Neural crest cell (in vitro differentiated cells): ENCODE data around the gene FSTL5. TPM values are rescaled to one million over a fixed set of nuclear protein-coding genes. Genes with fewer than 3 reads are reported as not detected.

ENCODE experiments used
- DNase-seq: peaks from one replicate; pipeline ENCODE4 v3.0.0; 2021; ENCODE audit warnings: low read depth, mixed read lengths, low spot score
- H3K27ac Mint-ChIP-seq: one replicate; pipeline ENCODE4 v1.8.0; 2021; ENCODE audit warnings: mild to moderate bottlenecking, mixed read lengths; ENCODE audit not compliant: unreplicated experiment
- H3K27me3 Mint-ChIP-seq: 2 replicates; pipeline ENCODE4 v1.8.0; 2021; ENCODE audit warnings: low read depth, mild to moderate bottlenecking, mixed read lengths
- H3K36me3 Mint-ChIP-seq: 2 replicates; pipeline ENCODE4 v1.8.0; 2021; ENCODE audit warnings: low read depth, mild to moderate bottlenecking, mixed read lengths
- H3K4me1 Mint-ChIP-seq: 2 replicates; pipeline ENCODE4 v1.8.0; 2021; ENCODE audit warnings: mixed read lengths
- H3K4me3 Mint-ChIP-seq: one replicate; pipeline ENCODE4 v1.8.0; 2021; ENCODE audit warnings: mild to moderate bottlenecking, mixed read lengths
- H3K9me3 Mint-ChIP-seq: 2 replicates; pipeline ENCODE4 v1.8.0; 2021; ENCODE audit warnings: mixed read lengths
- total RNA-seq: library from RNA; stranded (reverse); gene quantifications from 2 replicates; pipeline ENCODE4 v1.2.1, GENCODE V29; 2021
- TF ChIP-seq, protein P1 (sequence below): fragments of 200-600 bp; sonication (generic); conservative IDR thresholded peaks from 2 replicates; pipeline ENCODE4 v1.5.0; 2021; ENCODE audit warnings: antibody characterized with exemption, mild to moderate bottlenecking

FSTL5 gene
- total RNA-seq, 1 donor from 2014 or later = 7.4 TPM

DNA sequence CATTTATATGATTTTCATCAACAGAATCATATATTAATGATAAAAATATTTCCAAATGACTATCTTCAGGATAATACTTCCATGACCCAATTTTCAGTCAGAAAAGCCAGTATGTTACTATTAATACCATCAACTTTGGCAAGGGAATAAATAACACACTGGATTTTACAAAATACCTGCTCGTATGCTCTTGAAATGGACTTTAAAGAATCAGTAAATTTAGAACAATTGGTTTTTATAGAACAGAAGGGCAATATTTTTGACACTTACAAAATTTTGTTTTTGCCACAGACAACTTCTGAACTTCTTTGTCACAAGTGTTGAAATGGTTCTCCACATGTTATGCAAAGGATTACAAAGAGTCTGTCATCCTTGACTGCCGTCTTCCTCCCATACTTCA, 700.4 kb downstream of the FSTL5 start:
- no peak overlapping the region for H3K4me3 Mint-ChIP-seq
- no peaks in the 10 kb centered on the region for H3K27me3 Mint-ChIP-seq
- no peaks in the 10 kb centered on the region for H3K4me1 Mint-ChIP-seq
- no peak for DNase-seq
- H3K27ac Mint-ChIP-seq = no peak overlapping the region
- no peaks in the 10 kb centered on the region for H3K36me3 Mint-ChIP-seq
- H3K9me3 Mint-ChIP-seq = no peaks in the 10 kb centered on the region
- TF ChIP-seq, protein P1, sequence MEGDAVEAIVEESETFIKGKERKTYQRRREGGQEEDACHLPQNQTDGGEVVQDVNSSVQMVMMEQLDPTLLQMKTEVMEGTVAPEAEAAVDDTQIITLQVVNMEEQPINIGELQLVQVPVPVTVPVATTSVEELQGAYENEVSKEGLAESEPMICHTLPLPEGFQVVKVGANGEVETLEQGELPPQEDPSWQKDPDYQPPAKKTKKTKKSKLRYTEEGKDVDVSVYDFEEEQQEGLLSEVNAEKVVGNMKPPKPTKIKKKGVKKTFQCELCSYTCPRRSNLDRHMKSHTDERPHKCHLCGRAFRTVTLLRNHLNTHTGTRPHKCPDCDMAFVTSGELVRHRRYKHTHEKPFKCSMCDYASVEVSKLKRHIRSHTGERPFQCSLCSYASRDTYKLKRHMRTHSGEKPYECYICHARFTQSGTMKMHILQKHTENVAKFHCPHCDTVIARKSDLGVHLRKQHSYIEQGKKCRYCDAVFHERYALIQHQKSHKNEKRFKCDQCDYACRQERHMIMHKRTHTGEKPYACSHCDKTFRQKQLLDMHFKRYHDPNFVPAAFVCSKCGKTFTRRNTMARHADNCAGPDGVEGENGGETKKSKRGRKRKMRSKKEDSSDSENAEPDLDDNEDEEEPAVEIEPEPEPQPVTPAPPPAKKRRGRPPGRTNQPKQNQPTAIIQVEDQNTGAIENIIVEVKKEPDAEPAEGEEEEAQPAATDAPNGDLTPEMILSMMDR = no peak

DNA sequence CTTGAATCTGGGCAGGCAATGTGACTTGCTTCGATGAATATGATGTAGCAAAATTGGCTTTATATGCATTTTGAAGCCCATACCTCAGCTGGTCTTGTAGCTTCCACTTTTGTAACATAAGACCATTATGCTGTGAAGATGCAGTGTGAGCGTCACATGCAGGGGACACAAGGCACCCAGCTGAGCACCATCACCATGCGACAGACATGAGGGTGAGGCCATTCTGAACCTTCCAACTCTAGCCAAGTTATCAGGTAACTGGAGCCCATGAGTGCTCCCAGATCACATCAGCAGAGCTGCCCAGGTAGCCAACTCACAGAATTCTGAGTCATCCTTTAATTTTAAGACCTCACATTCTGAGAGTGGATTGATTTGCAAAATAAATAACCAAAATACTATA, 705.9 kb downstream of the FSTL5 start:
- H3K36me3 Mint-ChIP-seq = no peaks in the 10 kb centered on the region
- no peaks in the 10 kb centered on the region for H3K27me3 Mint-ChIP-seq
- no peak overlapping the region for H3K4me3 Mint-ChIP-seq
- no peaks in the 10 kb centered on the region for H3K4me1 Mint-ChIP-seq
- TF ChIP-seq, protein P1 = no peak
- no peak overlapping the region for H3K27ac Mint-ChIP-seq
- no peaks in the 10 kb centered on the region for H3K9me3 Mint-ChIP-seq
- no peak for DNase-seq

DNA sequence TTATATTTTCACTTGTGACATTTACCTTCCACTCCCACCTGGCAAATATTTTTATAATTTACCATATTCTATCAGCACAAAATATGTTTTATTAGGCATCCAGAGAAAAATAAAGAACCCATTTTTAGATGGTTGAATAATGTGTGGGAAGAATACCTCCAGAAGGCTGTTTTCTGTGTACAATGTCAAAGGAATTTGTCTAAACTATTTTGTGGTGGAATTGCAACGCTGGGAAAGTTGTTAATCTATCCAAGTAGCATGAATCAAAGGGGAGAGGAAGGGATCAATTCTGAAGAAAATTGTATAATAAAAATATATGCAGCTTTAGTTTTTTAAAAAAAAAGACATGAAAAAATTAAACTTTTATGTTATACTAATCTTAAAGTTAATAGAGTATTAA, 706.5 kb downstream of the FSTL5 start:
- Mint-ChIP-seq H3K27ac (no peak overlapping the region), H3K36me3 (no peaks in the 10 kb centered on the region), H3K4me3 (no peak overlapping the region), H3K27me3 (no peaks in the 10 kb centered on the region), H3K4me1 (no peaks in the 10 kb centered on the region), H3K9me3 (no peaks in the 10 kb centered on the region)
- no peak for DNase-seq
- TF ChIP-seq, protein P1 = no peak

DNA sequence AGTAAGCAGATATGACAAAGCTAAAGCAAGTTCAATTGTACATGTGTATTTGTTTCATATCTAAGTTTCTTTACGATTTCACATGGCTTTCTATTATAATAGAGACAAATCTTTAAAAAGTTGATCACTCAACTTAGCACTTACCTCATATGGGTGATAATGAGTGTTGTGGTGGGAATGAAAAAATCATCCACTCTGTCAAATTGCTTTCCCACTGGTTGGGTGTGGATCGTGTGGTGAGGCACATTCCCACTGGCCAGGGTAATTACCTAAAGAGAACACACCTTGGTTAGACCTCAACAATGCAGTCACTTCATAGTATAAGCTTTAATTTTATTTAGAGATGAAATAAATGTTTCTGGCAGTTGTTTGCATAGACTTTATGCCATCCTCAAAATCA, 708.9 kb downstream of the FSTL5 start:
- Mint-ChIP-seq H3K36me3 (no peaks in the 10 kb centered on the region), H3K4me1 (no peaks in the 10 kb centered on the region), H3K27ac (no peak overlapping the region), H3K27me3 (no peaks in the 10 kb centered on the region), H3K9me3 (no peaks in the 10 kb centered on the region), H3K4me3 (no peak overlapping the region)
- no peak for DNase-seq
- TF ChIP-seq, protein P1 = no peak

DNA sequence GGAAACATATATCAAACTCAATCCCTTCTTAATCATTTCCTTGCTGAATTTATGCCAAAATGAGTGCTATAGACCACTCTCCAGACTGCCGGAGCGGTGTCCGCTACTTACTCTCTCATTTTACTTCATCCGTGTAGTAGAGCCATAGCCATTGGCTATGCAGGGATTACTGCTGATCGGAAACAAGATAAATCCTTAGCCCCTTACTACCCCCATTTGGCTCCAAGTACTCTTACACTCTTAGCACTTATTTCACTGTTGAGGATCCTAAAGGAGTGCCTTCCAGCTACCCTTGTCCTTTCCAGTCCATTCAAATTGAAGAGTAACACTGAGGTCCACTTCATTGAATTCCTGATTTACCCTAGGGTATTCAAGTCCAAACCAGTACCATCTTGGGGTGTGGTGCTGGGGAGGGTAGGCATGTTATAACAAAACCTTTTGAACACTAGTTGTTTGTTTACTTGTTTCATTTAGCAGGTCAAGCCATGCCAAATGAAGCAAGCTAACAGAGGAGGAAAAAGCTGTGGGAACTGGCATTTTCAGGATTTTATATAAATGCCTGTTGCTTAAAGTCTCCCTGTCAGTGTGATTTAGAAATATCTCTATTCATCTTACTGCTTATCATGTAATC, 715.1 kb downstream of the FSTL5 start:
- DNase-seq = no peak
- H3K9me3 Mint-ChIP-seq = no peaks in the 10 kb centered on the region
- H3K36me3 Mint-ChIP-seq = no peaks in the 10 kb centered on the region
- H3K27me3 Mint-ChIP-seq = no peaks in the 10 kb centered on the region
- TF ChIP-seq, protein P1 = no peak
- no peak overlapping the region for H3K27ac Mint-ChIP-seq
- H3K4me1 Mint-ChIP-seq = peaks cover 6% of the 10 kb centered on the region
- no peak overlapping the region for H3K4me3 Mint-ChIP-seq
